Endothelial cell of umbilical vein (primary cell): Measurements from ENCODE around the gene SLC25A41.

Experiments
- CTCF ChIP-seq, 2 donors: IDR thresholded peaks; 1 replicate in 1 of 2; 2 replicates in 1 of 2; pipeline ENCODE4 v1.5.1; 2011; ENCODE audit warnings: low read length in 2 of 2, mild to moderate bottlenecking in 2 of 2, moderate library complexity in 2 of 2, control low read depth in 1 of 2, inconsistent platforms in 1 of 2, low read depth in 1 of 2; ENCODE audit not compliant: insufficient read depth in 1 of 2; ENCODE audit errors: extremely low read depth in 1 of 2
- EZH2 ChIP-seq: IDR thresholded peaks from 2 replicates; pipeline ENCODE4 v1.6.1; 2012; ENCODE audit warnings: borderline replicate concordance, low read depth, mild to moderate bottlenecking, moderate library complexity, low read length, inconsistent platforms; ENCODE audit not compliant: severe bottlenecking
- FOS ChIP-seq: IDR thresholded peaks from 2 replicates; pipeline ENCODE4 v1.6.1; 2011; ENCODE audit warnings: mild to moderate bottlenecking, low read length, moderate library complexity, borderline replicate concordance; ENCODE audit not compliant: insufficient read depth
- GATA2 ChIP-seq: IDR thresholded peaks from 2 replicates; pipeline ENCODE4 v1.7.0; 2011; ENCODE audit warnings: low read depth, mild to moderate bottlenecking, moderate library complexity, mixed read lengths, low read length; ENCODE audit not compliant: insufficient read length, insufficient read depth
- JUN ChIP-seq: IDR thresholded peaks from 2 replicates; pipeline ENCODE4 v1.6.1; 2011; ENCODE audit warnings: borderline replicate concordance, low read depth; ENCODE audit not compliant: insufficient read length, insufficient read depth
- MYC ChIP-seq: IDR thresholded peaks from one replicate; pipeline ENCODE4 v1.6.1; 2011; ENCODE audit warnings: mild to moderate bottlenecking, low read depth, low read length
- POLR2A ChIP-seq: IDR thresholded peaks from 2 replicates; pipeline ENCODE4 v1.6.1; 2012; ENCODE audit warnings: low read depth, mild to moderate bottlenecking, control low read depth, low read length
- POLR2AphosphoS5 ChIP-seq: IDR thresholded peaks from 2 replicates; pipeline ENCODE4 v1.6.1; 2012; ENCODE audit warnings: low read depth, mild to moderate bottlenecking, control low read depth, low read length, moderate library complexity; ENCODE audit not compliant: insufficient read depth
- TF ChIP-seq, protein P1 (sequence below): IDR thresholded peaks from 2 replicates; pipeline ENCODE4 v1.6.1; 2011; ENCODE audit not compliant: insufficient read depth, insufficient read length

GRCh38 chr19:6409346-6409745 is 24.2 kb downstream of the SLC25A41 start:
- no peak for TF ChIP-seq POLR2AphosphoS5
- TF ChIP-seq, protein P1, sequence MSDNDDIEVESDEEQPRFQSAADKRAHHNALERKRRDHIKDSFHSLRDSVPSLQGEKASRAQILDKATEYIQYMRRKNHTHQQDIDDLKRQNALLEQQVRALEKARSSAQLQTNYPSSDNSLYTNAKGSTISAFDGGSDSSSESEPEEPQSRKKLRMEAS, result no peak
- no peak for TF ChIP-seq CTCF (IDR thresholded peaks at IDR 0.05; ENCODE audit: extremely low read depth in 1 of 2, insufficient read depth in 1 of 2, low read depth in 1 of 2, low read length in 2 of 2)
- no peak for TF ChIP-seq POLR2A
- TF ChIP-seq EZH2, result no peak
- no peak for TF ChIP-seq JUN
- TF ChIP-seq FOS, result no peak
- TF ChIP-seq MYC, result no peak
- no peak for TF ChIP-seq GATA2
